ENCODE data around the gene ZNF559. TPM values are rescaled to one million over a fixed set of nuclear protein-coding genes. Genes with fewer than 3 reads are reported as not detected.

The ZNF559 gene
- total RNA-seq, 1 experiment from 2014 or later: 19.7 TPM

GRCh38 chr19:9289231-9289884 lies 34.6 kb upstream of the ZNF559 start:
- no peaks in the 10 kb centered on the region for H3K79me2 ChIP-seq (ENCODE audit: insufficient read depth, low read length)
- no peak overlapping the region for H3K14ac ChIP-seq (ENCODE audit: insufficient read depth, low read length)
- no peak overlapping the region for H2BK12ac ChIP-seq (ENCODE audit: insufficient read length, low read depth, low read length)
- no peak overlapping the region for H3K4ac ChIP-seq (ENCODE audit: low read depth, low read length)
- no peaks in the 10 kb centered on the region for H3K27me3 Mint-ChIP-seq (ENCODE audit: low read depth)
- H3T11ph ChIP-seq (ENCODE audit: low read length): no peak overlapping the region
- no peak overlapping the region for H2AFZ ChIP-seq (ENCODE audit: low read length)
- H3K23me2 ChIP-seq (ENCODE audit: insufficient read length, low read depth, low read length, poor library complexity, severe bottlenecking): no peaks in the 10 kb centered on the region
- no peak overlapping the region for H3K9ac ChIP-seq (ENCODE audit: extremely low read depth, insufficient read length, low read length)
- H3K9me3 ChIP-seq (ENCODE audit: control insufficient read depth, low read depth, low read length): peaks cover 48% of the 10 kb centered on the region
- H2BK20ac ChIP-seq (ENCODE audit: low read depth, low read length, poor library complexity, severe bottlenecking): no peak overlapping the region
- H3K56ac ChIP-seq (ENCODE audit: insufficient read length, low read depth, low read length): no peak overlapping the region
- no peak overlapping the region for H3K23ac ChIP-seq (ENCODE audit: insufficient read length, low read depth, low read length)
- no peaks in the 10 kb centered on the region for H4K20me1 ChIP-seq (ENCODE audit: control insufficient read depth, insufficient read depth, insufficient read length)
- H3K4me2 ChIP-seq (ENCODE audit: insufficient read depth, insufficient read length, low read length): no peak overlapping the region
- no peak overlapping the region for H3K27ac ChIP-seq (ENCODE audit: insufficient read length, low read depth, low read length)
- no peak overlapping the region for H4K5ac ChIP-seq (ENCODE audit: insufficient read length, low read depth, low read length)
- H3K18ac ChIP-seq (ENCODE audit: insufficient read length, low read depth, low read length): no peak overlapping the region
- H3K79me1 ChIP-seq (ENCODE audit: insufficient read depth, low read depth, low read length, poor library complexity, severe bottlenecking): no peaks in the 10 kb centered on the region
- H3K9me3 Mint-ChIP-seq: peaks cover 69 to 71% of the 10 kb centered on the region in 2 experiments
- H3K4me1 ChIP-seq (ENCODE audit: insufficient read depth, low read length): no peaks in the 10 kb centered on the region
- no peak overlapping the region for H4K91ac ChIP-seq (ENCODE audit: insufficient read length, low read depth, low read length)
- TF ChIP-seq CTCF (conservative IDR thresholded peaks at IDR 0.05): no peak
- no peak overlapping the region for H2BK120ac ChIP-seq (ENCODE audit: low read depth, low read length, poor library complexity, severe bottlenecking)
- no peak overlapping the region for H2BK5ac ChIP-seq (ENCODE audit: insufficient read length, low read length)
- no peak overlapping the region for H3K27ac Mint-ChIP-seq
- no peak overlapping the region for H3K4me3 Mint-ChIP-seq
- peaks cover 21 to 38% (median 27%) of the 10 kb centered on the region in 3 experiments for H3K36me3 Mint-ChIP-seq (ENCODE audit: insufficient read depth in 1 of 3, low read depth in 3 of 3)
- no CpG with 5 or more reads among the region's 2 CpGs for WGBS (ENCODE audit: extremely low coverage, insufficient read length, low lambda C conversion rate)
- no peak for DNase-seq
- no peak overlapping the region for H4K8ac ChIP-seq (replicated peaks; ENCODE audit: insufficient read length, low read depth, low read length)
- H3K4me1 Mint-ChIP-seq: no peaks in the 10 kb centered on the region
- no peak overlapping the region for H2AK5ac ChIP-seq (ENCODE audit: insufficient read length, low read length)
- no peaks in the 10 kb centered on the region for H3K27me3 ChIP-seq (ENCODE audit: insufficient read depth, low read length)
- no peak overlapping the region for H2BK15ac ChIP-seq (ENCODE audit: low read depth, low read length)

Data from H9 (cell line).